ENCODE measurements around the gene SVOP. TPM values are rescaled to one million over a fixed set of nuclear protein-coding genes. Genes with fewer than 3 reads are reported as not detected.

Gene SVOP
- total RNA-seq, 3 donors from 2014 or later (not counting 1 experiment from before 2014, with no cell fraction given), result not detected

GRCh38 chr12:108865169-108865568, 155.7 kb downstream of the SVOP start:
- Histone ChIP-seq H3K27me3 (ENCODE audit: control insufficient read depth, insufficient read depth, low read length) (no peaks in the 10 kb centered on the region), H3K4me3 (ENCODE audit: low read length) (no peak overlapping the region), H3K27ac (ENCODE audit: low read length) (no peak overlapping the region), H3K9me3 (ENCODE audit: control insufficient read depth, insufficient read depth, low read length) (no peaks in the 10 kb centered on the region), H3K4me1 (ENCODE audit: control insufficient read depth, insufficient read depth, low read length) (peaks cover 7% of the 10 kb centered on the region), H3K36me3 (ENCODE audit: control insufficient read depth, insufficient read depth, low read length) (no peaks in the 10 kb centered on the region)
- no peaks in the 10 kb centered on the region for H3K4me1 Mint-ChIP-seq
- intact Hi-C loops (cut with micrococcal nuclease), result no loop called here
- no peaks in the 10 kb centered on the region for H3K36me3 Mint-ChIP-seq
- H3K4me3 Mint-ChIP-seq, result no peak overlapping the region
- H3K27me3 Mint-ChIP-seq (ENCODE audit: low read depth in 2 of 2), result peaks cover 0 to 2% of the 10 kb centered on the region in 2 donors
- 89% methylated on average over 4 of the region's 4 CpGs for WGBS (ENCODE audit: insufficient coverage)
- DNase-seq (no peak), ATAC-seq (no peak)
- no peak overlapping the region for H3K27ac Mint-ChIP-seq
- no peaks in the 10 kb centered on the region for H3K9me3 Mint-ChIP-seq
- TF ChIP-seq, protein P1, sequence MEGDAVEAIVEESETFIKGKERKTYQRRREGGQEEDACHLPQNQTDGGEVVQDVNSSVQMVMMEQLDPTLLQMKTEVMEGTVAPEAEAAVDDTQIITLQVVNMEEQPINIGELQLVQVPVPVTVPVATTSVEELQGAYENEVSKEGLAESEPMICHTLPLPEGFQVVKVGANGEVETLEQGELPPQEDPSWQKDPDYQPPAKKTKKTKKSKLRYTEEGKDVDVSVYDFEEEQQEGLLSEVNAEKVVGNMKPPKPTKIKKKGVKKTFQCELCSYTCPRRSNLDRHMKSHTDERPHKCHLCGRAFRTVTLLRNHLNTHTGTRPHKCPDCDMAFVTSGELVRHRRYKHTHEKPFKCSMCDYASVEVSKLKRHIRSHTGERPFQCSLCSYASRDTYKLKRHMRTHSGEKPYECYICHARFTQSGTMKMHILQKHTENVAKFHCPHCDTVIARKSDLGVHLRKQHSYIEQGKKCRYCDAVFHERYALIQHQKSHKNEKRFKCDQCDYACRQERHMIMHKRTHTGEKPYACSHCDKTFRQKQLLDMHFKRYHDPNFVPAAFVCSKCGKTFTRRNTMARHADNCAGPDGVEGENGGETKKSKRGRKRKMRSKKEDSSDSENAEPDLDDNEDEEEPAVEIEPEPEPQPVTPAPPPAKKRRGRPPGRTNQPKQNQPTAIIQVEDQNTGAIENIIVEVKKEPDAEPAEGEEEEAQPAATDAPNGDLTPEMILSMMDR (IDR thresholded peaks at IDR 0.05), result no peak

DNA sequence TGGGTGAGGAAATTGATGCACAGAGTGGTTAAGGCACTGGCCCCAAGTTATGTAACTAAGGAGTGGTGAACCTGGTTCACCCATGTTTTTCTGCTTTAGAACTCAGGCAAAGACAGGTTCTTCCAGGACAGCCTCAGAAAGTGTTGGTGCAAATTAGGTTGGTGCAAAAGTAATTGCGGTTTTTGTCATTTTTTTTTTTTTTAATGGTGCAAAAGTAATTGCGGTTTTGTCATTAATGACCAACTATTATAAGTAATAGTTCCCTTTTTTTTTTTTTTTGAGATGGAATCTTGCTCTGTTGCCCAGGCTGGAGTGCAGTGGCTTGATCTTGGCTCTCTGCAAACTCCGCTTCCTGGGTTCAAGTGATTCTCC, 158.3 kb downstream of the SVOP start:
- H3K4me3 Mint-ChIP-seq, result no peak overlapping the region
- no peak for DNase-seq
- H3K27me3 Mint-ChIP-seq (ENCODE audit: low read depth in 2 of 2), result peaks cover 0 to 2% of the 10 kb centered on the region in 2 donors
- H3K9me3 Mint-ChIP-seq, result no peaks in the 10 kb centered on the region
- TF ChIP-seq, protein P1 (IDR thresholded peaks at IDR 0.05), result no peak
- no peak for ATAC-seq
- peaks cover 20% of the 10 kb centered on the region for H3K4me1 ChIP-seq (ENCODE audit: control insufficient read depth, insufficient read depth, low read length)
- no peak overlapping the region for H3K27ac Mint-ChIP-seq
- intact Hi-C loops (cut with micrococcal nuclease), result no loop called here
- no peak overlapping the region for H3K4me3 ChIP-seq (ENCODE audit: low read length)
- H3K36me3 ChIP-seq (ENCODE audit: control insufficient read depth, insufficient read depth, low read length), result no peaks in the 10 kb centered on the region
- no peaks in the 10 kb centered on the region for H3K36me3 Mint-ChIP-seq
- H3K27ac ChIP-seq (ENCODE audit: low read length), result no peak overlapping the region
- H3K4me1 Mint-ChIP-seq, result peaks cover 15 to 17% of the 10 kb centered on the region in 2 donors
- WGBS (ENCODE audit: insufficient coverage), result 100% methylated on average over 1 of the region's 3 CpGs
- no peaks in the 10 kb centered on the region for H3K27me3 ChIP-seq (ENCODE audit: control insufficient read depth, insufficient read depth, low read length)
- H3K9me3 ChIP-seq (ENCODE audit: control insufficient read depth, insufficient read depth, low read length), result no peaks in the 10 kb centered on the region

DNA sequence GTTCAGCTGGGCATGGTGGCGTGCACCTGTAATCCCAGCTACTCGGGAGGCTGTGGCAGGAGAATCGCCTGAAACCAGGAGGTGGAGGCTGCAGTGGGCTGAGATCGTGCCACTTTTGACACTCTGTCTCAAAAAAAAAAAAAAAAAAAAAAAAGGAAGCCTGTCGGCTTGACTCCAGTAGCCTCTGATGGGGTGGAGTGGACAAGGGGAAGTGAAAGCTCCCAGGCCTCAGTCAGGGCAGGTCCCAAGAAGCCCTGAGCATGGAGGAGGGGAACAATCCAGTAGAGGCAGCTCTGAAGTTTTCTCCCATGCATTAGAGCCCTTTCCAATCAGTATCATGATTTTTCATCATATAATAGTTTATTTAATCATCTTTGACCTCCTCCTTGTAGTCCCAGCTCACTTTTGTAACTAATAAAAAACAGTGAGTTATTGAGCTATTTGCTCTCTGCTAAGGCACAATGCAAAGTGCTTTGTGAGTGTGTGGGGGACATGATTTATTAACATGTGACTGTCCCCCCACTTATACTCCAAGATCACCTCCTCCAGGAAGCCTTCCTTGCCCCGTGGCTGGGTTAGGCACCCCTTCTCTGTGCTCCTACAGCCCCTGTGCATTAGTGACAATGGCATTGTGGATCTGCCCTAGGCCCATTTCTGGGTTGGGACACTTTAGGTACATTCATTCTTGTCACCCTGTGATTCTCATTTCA, 158.8 kb downstream of the SVOP start:
- no peak overlapping the region for H3K4me3 Mint-ChIP-seq
- DNase-seq (no peak), ATAC-seq (no peak)
- H3K27me3 ChIP-seq (ENCODE audit: control insufficient read depth, insufficient read depth, low read length), result no peaks in the 10 kb centered on the region
- H3K4me3 ChIP-seq (ENCODE audit: low read length), result no peak overlapping the region
- no peaks in the 10 kb centered on the region for H3K9me3 ChIP-seq (ENCODE audit: control insufficient read depth, insufficient read depth, low read length)
- intact Hi-C loops (cut with micrococcal nuclease), result no loop called here
- H3K9me3 Mint-ChIP-seq, result no peaks in the 10 kb centered on the region
- 82% methylated on average over 5 of the region's 6 CpGs for WGBS (ENCODE audit: insufficient coverage)
- no peak overlapping the region for H3K27ac ChIP-seq (ENCODE audit: low read length)
- H3K27me3 Mint-ChIP-seq (ENCODE audit: low read depth in 2 of 2), result peaks cover 0 to 2% of the 10 kb centered on the region in 2 donors
- TF ChIP-seq, protein P1 (IDR thresholded peaks at IDR 0.05), result no peak
- H3K4me1 Mint-ChIP-seq, result peaks cover 15 to 17% of the 10 kb centered on the region in 2 donors
- no peaks in the 10 kb centered on the region for H3K36me3 Mint-ChIP-seq
- no peaks in the 10 kb centered on the region for H3K36me3 ChIP-seq (ENCODE audit: control insufficient read depth, insufficient read depth, low read length)
- peaks cover 20% of the 10 kb centered on the region for H3K4me1 ChIP-seq (ENCODE audit: control insufficient read depth, insufficient read depth, low read length)
- H3K27ac Mint-ChIP-seq, result no peak overlapping the region

- Histone ChIP-seq H3K27ac (ENCODE audit: low read length) (no peak overlapping the region), H3K4me1 (ENCODE audit: control insufficient read depth, insufficient read depth, low read length) (peaks cover 36% of the 10 kb centered on the region), H3K27me3 (ENCODE audit: control insufficient read depth, insufficient read depth, low read length) (no peaks in the 10 kb centered on the region), H3K36me3 (ENCODE audit: control insufficient read depth, insufficient read depth, low read length) (no peaks in the 10 kb centered on the region), H3K4me3 (ENCODE audit: low read length) (no peak overlapping the region), H3K9me3 (ENCODE audit: control insufficient read depth, insufficient read depth, low read length) (no peaks in the 10 kb centered on the region)
- intact Hi-C loops (cut with micrococcal nuclease), result no loop called here
- no peaks in the 10 kb centered on the region for H3K9me3 Mint-ChIP-seq
- 72% methylated on average over 6 of the region's 6 CpGs for WGBS (ENCODE audit: insufficient coverage)
- H3K4me1 Mint-ChIP-seq, result peaks cover 31 to 33% of the 10 kb centered on the region in 2 donors
- no peak for ATAC-seq
- TF ChIP-seq, protein P1 (IDR thresholded peaks at IDR 0.05), result no peak
- DNase-seq, result no peak
- peaks cover 0 to 2% of the 10 kb centered on the region in 2 donors for H3K27me3 Mint-ChIP-seq (ENCODE audit: low read depth in 2 of 2)
- H3K4me3 Mint-ChIP-seq, result peak overlapping the region; percentile 4
- peak overlapping the region in 1 of 2 donors; percentile 53 for H3K27ac Mint-ChIP-seq
- H3K36me3 Mint-ChIP-seq, result no peaks in the 10 kb centered on the region
Observed at GRCh38 chr12:108860443-108860842, 160.4 kb downstream of the SVOP start.

Data from natural killer cell (primary cell).